ENCODE data around the gene MYO3B.
"Not testable (repeated sequence)": the region's sequence is repeated elsewhere in the genome, so short reads cannot be mapped to it uniquely, and the experiment has no call there.

MYO3B gene

GRCh38 chr2:170434900-170435621, 257.1 kb downstream of the MYO3B start:
- no peak for DNase-seq

GRCh38 chr2:170436077-170436943, 258.4 kb downstream of the MYO3B start:
- DNase-seq: no peak

GRCh38 chr2:170446078-170446477, 268.1 kb downstream of the MYO3B start:
- DNase-seq: no peak

- DNase-seq: no peak
These were observed 271.1 kb downstream of the MYO3B start for GRCh38 chr2:170449034-170449433.

GRCh38 chr2:170454471-170455372, 276.8 kb downstream of the MYO3B start:
- no peak for DNase-seq

- DNase-seq: no peak
These were observed 277.9 kb downstream of the MYO3B start for GRCh38 chr2:170455617-170456426.

- no peak for DNase-seq
These were observed 279.0 kb downstream of the MYO3B start for GRCh38 chr2:170456914-170457313.

GRCh38 chr2:170457742-170458141, 279.8 kb downstream of the MYO3B start:
- no peak for DNase-seq

GRCh38 chr2:170461889-170462288, 283.9 kb downstream of the MYO3B start:
- no peak for DNase-seq

- no peak for DNase-seq
These were observed 284.7 kb downstream of the MYO3B start for GRCh38 chr2:170462433-170463205.

- no peak for DNase-seq
These were observed 285.2 kb downstream of the MYO3B start for GRCh38 chr2:170463206-170463537.

- DNase-seq: no peak
These were observed 286.3 kb downstream of the MYO3B start for GRCh38 chr2:170464268-170464667.

- no peak for DNase-seq
These were observed 287.3 kb downstream of the MYO3B start for GRCh38 chr2:170465241-170465640.

- DNase-seq: no peak
These were observed 288.7 kb downstream of the MYO3B start for GRCh38 chr2:170466632-170467031.

- no peak for DNase-seq
These were observed 289.8 kb downstream of the MYO3B start for GRCh38 chr2:170467568-170468422.

- no peak for DNase-seq
These were observed 290.6 kb downstream of the MYO3B start for GRCh38 chr2:170468557-170468956.

GRCh38 chr2:170472498-170472897, 294.6 kb downstream of the MYO3B start:
- DNase-seq: not testable (repeated sequence)

- no peak for DNase-seq
These were observed 297.9 kb downstream of the MYO3B start for GRCh38 chr2:170475878-170476277.

- DNase-seq: no peak
These were observed 299.7 kb downstream of the MYO3B start for GRCh38 chr2:170477630-170478029.

- no peak for DNase-seq
These were observed 303.3 kb downstream of the MYO3B start for GRCh38 chr2:170481201-170481600.

- no peak for DNase-seq
These were observed 306.6 kb downstream of the MYO3B start for GRCh38 chr2:170484552-170484951.

Measured in stimulated activated CD4-positive, alpha-beta T cell treated with anti-CD3 and anti-CD28 coated beads, Interleukin-1b, Interleukin-23, amount 100 ng/mL, for 48 hours (primary cell).